ENCODE measurements around the gene DAAM1.
A peak's percentile ranks its signal among the peaks of the same experiment; 100 is the strongest.

DAAM1 gene

GRCh38 chr14:59377991-59378601, 189.6 kb downstream of the DAAM1 start:
- DNase-seq, result peak in 1 of 2 experiments; percentile 2

GRCh38 chr14:59389936-59390335, 201.5 kb downstream of the DAAM1 start:
- no peak for DNase-seq

DNA sequence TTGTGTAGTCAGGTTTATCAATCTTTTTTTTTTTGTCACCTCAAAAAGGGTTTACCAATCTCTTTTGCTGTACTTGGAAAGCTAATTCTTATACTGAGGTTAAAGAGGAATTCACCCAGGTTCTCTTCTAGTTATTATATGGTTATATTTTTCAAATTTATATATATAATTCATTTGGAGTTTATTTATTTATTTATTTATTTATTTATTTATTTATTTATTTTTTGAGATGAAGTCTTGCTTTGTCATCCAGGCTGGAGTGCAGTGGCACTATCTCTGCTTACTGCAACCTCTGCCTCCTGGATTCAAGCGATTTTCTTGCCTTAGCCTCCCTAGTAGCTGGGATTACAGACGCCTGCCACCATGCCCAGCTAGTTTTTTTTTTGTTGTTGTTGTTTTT, 202.9 kb downstream of the DAAM1 start:
- no peak for DNase-seq

DNA sequence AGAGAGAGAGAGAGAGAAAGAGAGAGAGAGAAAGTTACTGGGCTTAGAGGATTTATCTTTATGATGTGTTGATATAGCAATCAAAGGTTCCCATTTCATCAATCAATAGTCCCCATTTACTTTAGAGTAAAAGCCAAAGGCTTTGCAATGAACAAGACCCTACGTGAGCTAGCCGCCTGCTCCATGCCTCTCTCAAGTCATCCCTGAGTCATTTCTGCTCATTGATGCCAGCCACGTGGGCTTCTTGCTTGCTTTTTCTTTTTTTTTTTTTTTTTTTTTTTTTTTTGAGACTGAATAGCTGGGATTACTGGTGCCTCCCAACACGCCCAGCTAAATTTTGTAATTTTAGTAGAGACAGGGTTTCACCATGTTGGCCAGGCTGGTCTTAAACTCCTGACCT, 205.8 kb downstream of the DAAM1 start:
- DNase-seq, result no peak

DNA sequence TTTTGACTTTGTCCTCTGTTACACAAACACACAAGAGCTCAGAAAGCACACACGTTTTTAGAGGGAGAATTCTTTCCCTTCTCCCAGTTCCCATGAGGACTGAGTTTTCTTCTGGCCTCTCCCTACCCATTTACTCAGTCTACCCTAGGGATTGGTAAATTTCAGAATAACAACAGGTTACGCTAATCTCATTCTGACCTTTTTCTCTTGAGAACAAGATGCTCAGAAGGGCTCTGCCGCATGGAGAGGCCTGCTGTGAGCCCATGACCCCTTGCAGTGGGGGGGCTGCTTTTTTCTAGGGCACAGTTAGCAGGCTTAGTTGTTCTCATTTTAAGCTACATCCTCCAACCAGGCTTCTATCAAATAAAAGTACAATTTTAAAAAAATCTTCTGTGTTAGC, 207.2 kb downstream of the DAAM1 start:
- DNase-seq, result no peak

- DNase-seq, result no peak
Measured at GRCh38 chr14:59398841-59399240, 210.4 kb downstream of the DAAM1 start.

GRCh38 chr14:59406454-59407245, 218.2 kb downstream of the DAAM1 start:
- DNase-seq, result no peak

DNA sequence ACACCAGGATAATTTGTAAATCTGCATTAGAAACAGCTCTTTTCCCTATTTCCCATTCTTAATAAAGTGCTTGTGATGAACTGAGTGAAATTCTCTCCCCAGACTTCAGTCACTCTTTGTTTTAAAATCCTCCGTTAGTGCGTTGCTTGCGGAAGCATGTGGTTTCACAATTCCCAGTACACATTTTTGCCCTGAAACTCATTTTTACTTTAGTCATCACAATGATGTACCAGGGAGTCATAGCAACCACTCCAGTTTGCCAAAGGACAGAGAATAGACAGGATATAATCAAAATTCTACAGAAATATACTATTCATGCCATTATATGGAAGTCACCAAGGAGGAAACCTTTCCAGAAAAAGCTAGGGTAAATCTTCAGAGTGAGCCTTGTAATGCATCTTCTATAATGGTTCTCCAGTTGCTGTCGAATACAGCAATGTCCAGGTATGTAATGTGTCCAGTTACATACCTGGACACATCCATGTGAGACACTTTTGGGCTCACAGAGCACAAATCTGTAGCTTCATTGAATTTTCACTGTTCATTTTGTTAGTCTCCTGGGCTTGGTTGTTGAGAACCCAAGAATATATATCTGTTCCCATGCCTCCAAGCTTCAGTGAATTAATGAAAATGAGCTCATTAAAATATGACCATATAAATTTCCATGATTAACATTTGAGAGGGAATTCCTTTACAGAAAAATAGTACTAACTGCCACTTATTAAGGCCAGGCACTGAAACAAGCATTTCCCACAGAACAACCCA, 219.0 kb downstream of the DAAM1 start:
- no peak for DNase-seq

DNA sequence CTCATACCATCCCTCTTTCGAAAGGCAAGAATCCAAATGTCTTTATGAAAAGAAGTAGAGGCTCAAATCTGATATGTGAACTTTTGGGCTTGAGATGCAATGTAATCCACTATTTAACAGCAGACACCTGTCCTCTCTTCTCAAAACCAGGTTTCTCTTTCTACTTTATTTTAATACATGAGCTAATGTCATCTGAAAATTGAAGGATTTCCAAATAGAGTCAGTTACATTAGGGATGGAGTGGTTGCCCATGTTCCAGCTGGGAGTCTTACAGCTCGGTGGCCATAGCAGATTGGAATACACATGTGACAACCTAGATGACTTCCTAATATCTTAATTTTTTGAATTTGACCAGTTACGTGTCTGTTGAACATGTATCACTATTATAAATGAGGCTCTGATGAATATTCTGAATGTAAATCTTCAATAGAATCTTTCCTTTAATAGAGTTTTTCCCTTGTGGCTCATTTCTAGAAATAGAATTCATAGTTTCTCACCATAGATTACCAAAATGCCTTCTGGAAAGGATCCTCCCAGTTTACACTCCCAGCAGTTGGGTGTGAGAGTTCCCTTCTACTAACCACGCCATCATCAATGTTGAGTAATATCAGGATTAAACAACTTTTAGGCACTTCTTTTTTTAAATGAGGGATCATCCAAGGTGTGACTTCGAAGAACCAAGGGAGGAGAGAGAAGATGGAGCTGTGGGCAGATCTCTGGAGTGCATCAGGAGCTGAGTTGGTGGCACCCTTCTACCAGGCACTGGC, 227.6 kb downstream of the DAAM1 start:
- DNase-seq, result no peak

DNA sequence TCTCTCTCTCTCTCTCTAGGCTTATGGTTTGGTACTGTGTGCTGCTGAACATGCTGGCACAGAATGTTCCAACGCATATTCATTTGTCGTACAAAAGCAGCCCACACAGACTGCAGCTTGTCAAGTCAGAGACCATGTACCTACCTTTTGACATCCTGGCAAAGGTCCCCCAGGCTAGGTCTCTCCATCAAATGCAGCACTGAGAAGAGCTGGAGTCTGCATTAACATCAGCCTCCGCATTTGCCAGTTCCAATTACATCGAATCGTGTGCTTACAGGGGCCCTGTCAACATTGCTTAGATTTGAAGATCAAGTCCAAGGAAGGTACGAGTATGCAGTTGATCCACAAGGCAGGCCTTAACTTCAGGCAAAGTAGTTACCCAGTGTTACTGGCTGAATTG, 228.8 kb downstream of the DAAM1 start:
- no peak for DNase-seq

GRCh38 chr14:59419303-59419702, 230.8 kb downstream of the DAAM1 start:
- no peak for DNase-seq
